Pericardium fibroblast (primary cell): ENCODE data around the gene VCX. TPM values are rescaled to one million over a fixed set of nuclear protein-coding genes. Genes with fewer than 3 reads are reported as not detected.

Source experiments
- total RNA-seq: library from RNA; depleted of rRNA; stranded (reverse); fragments of >200 nt; gene quantifications from 2 replicates; pipeline ENCODE4 v1.2.3, GENCODE V29; 2015

Gene VCX
- not detected in 2 replicates for total RNA-seq

DNA sequence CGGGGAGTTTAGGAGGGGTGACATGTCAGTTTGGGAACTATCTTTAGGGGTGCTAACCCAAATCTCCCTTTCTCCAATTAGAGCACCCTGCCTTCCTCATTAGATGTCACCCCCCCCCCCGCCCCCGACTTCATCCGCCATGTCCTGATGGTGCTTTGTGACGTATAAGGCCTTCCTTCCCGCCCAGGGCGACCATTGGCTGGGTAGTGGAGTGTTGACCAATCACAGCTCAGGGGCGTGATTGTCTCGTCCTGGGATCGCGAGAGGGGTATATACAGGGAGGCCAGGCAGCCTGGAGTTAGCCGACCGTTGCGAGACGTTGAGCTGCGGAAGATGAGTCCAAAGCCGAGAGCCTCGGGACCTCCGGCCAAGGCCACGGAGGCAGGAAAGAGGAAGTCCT lies at the start of gene VCX:
VCX (plus strand) TSS at position 301 of the 400 bp plus-strand sequence; CDS start at position 334, 33 bp downstream.

Other genes starting within 250 kb of the VCX start
- gene PNPLA4, start 84.2 kb downstream of the VCX start, total RNA-seq, result 18.0 and 33.1 TPM in 2 replicates